ENCODE measurements around the gene TSHZ2.

DNA sequence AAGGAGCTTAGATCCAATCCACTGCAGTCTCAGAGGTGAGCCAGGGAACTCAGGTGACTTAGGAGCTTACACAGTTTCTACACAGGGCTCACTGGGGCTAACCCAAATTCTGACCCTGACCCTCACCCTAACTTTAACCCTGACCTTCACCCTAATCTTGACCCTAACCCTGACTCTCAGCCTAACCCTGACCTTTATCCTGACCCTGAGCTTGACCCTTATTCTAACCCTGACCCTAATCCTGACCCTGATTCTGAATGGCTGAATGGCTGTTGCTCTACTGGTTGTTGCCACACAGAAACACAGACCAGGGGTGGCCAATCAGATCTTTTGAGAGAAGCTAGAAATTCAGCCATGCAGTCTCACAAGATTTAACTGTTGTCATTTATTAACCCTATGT, 180.1 kb downstream of the TSHZ2 start:
- TF ChIP-seq CTCF (IDR thresholded peaks at IDR 0.05; ENCODE audit: poor library complexity), result no peak
- no peak for TF ChIP-seq EZH2 (IDR thresholded peaks at IDR 0.05; ENCODE audit: borderline replicate concordance)
